Kidney epithelial cell (primary cell): ENCODE measurements around the gene C4orf46. TPM values are rescaled to one million over a fixed set of nuclear protein-coding genes. Genes with fewer than 3 reads are reported as not detected.
"Not testable (repeated sequence)": the region's sequence is repeated elsewhere in the genome, so short reads cannot be mapped to it uniquely, and the experiment has no call there.

Source experiments
- DNase-seq: peaks from one replicate; pipeline ENCODE4 v3.0.0-alpha.2; 2010; ENCODE audit warnings: low read depth
- H3K27me3 ChIP-seq: 2 replicates; pipeline ENCODE4 v1.6.0; 2011; ENCODE audit warnings: low read length; ENCODE audit not compliant: control insufficient read depth, insufficient read depth
- H3K36me3 ChIP-seq: 2 replicates; pipeline ENCODE4 v1.5.1; 2011; ENCODE audit warnings: low read length; ENCODE audit not compliant: control insufficient read depth, insufficient read depth
- H3K4me3 ChIP-seq: 2 replicates; pipeline ENCODE4 v1.5.1; 2011; ENCODE audit warnings: low read depth, mild to moderate bottlenecking, control low read depth, low read length
- CTCF ChIP-seq: IDR thresholded peaks from 2 replicates; pipeline ENCODE4 v1.5.1; 2011; ENCODE audit warnings: mild to moderate bottlenecking, moderate library complexity, low read length, control low read depth, inconsistent platforms; ENCODE audit not compliant: insufficient read depth, poor library complexity, severe bottlenecking
- total RNA-seq: library from RNA; depleted of rRNA; stranded (reverse); fragments of >200 nt; gene quantifications from 2 replicates; pipeline ENCODE4 v1.2.3, GENCODE V29; 2015

Gene C4orf46
- 14.1 and 16.6 TPM in 2 replicates for total RNA-seq

- no peak for TF ChIP-seq CTCF
- no peaks in the 10 kb centered on the region for H3K27me3 ChIP-seq
- no peaks in the 10 kb centered on the region for H3K36me3 ChIP-seq
- DNase-seq: no peak
- H3K4me3 ChIP-seq: peak within 1 kb of the TSS; percentile 94
Observed at GRCh38 chr4:158671665-158671914, at the start of gene C4orf46. Gene C4orf46 (minus strand): TSS chr4:158671887. CDS start chr4:158671801, 86 bp downstream.

- no peak overlapping the region for H3K4me3 ChIP-seq
- no peaks in the 10 kb centered on the region for H3K27me3 ChIP-seq
- DNase-seq: no peak
- TF ChIP-seq CTCF: no peak
- H3K36me3 ChIP-seq: no peaks in the 10 kb centered on the region
Observed at GRCh38 chr4:158715802-158716201, 44.1 kb upstream of the C4orf46 start.

GRCh38 chr4:158714937-158715336 is 43.2 kb upstream of the C4orf46 start:
- Histone ChIP-seq H3K36me3 (no peaks in the 10 kb centered on the region), H3K4me3 (no peak overlapping the region), H3K27me3 (no peaks in the 10 kb centered on the region)
- no peak for DNase-seq
- no peak for TF ChIP-seq CTCF

- H3K36me3 ChIP-seq, DNase-seq, H3K4me3 ChIP-seq, H3K27me3 ChIP-seq: not testable (repeated sequence)
Observed at GRCh38 chr4:158712622-158713021, 40.9 kb upstream of the C4orf46 start.

- no peaks in the 10 kb centered on the region for H3K27me3 ChIP-seq
- TF ChIP-seq CTCF: peak; percentile 22
- DNase-seq: no peak
- H3K36me3 ChIP-seq: no peaks in the 10 kb centered on the region
- no peak overlapping the region for H3K4me3 ChIP-seq
Observed at GRCh38 chr4:158710814-158711213, 39.1 kb upstream of the C4orf46 start.

- no peak for DNase-seq
- no peak for TF ChIP-seq CTCF
- Histone ChIP-seq H3K27me3 (no peaks in the 10 kb centered on the region), H3K4me3 (no peak overlapping the region), H3K36me3 (no peaks in the 10 kb centered on the region)
Observed at GRCh38 chr4:158704274-158704673, 32.6 kb upstream of the C4orf46 start.

GRCh38 chr4:158688813-158689212 is 17.1 kb upstream of the C4orf46 start:
- no peak for DNase-seq
- Histone ChIP-seq H3K4me3 (no peak overlapping the region), H3K27me3 (no peaks in the 10 kb centered on the region), H3K36me3 (no peaks in the 10 kb centered on the region)
- TF ChIP-seq CTCF: no peak
